AG04450 (cell line): ENCODE measurements around the gene COL25A1. TPM values are rescaled to one million over a fixed set of nuclear protein-coding genes. Genes with fewer than 3 reads are reported as not detected.

ENCODE experiments used
- CTCF ChIA-PET: fragments of 300-600, 350-600 bp; formaldehyde crosslinking; extraction: SDS; loops from one replicate; lab custom pipeline; 2022; ENCODE audit warnings: antibody characterized with exemption, inconsistent platforms; lab: Charles Lee
- POLR2A ChIA-PET: fragments of 350-600 bp; formaldehyde crosslinking; extraction: SDS; loops from one replicate; lab custom pipeline; 2021; ENCODE audit warnings: antibody characterized with exemption, inconsistent platforms; lab: Yijun Ruan, JAX
- DNase-seq: peaks from one replicate; pipeline ENCODE4 v3.0.0-alpha.2; 2011; ENCODE audit warnings: low read depth, low spot score
- H3K27ac ChIP-seq: one replicate; pipeline ENCODE4 v1.5.1; 2012; ENCODE audit warnings: low read depth, low read length, control low read depth
- H3K27me3 ChIP-seq: one replicate; pipeline ENCODE4 v1.6.0; 2012; ENCODE audit warnings: low read length; ENCODE audit not compliant: control insufficient read depth, insufficient read depth
- H3K4me3 ChIP-seq: 2 replicates; pipeline ENCODE4 v1.5.1; 2011; ENCODE audit warnings: mild to moderate bottlenecking, low read depth, low read length, control low read depth
- H3K9me3 ChIP-seq: 2 replicates; pipeline ENCODE4 v1.5.1; 2012; ENCODE audit warnings: low read length; ENCODE audit not compliant: control insufficient read depth, insufficient read depth
- CTCF ChIP-seq: IDR thresholded peaks from 2 replicates; pipeline ENCODE4 v1.5.1; 2011; ENCODE audit warnings: low read depth, low read length, control low read depth, inconsistent platforms
- polyA plus RNA-seq: library from polyadenylated mRNA; depleted of rRNA; stranded (reverse); fragments of >200 nt; gene quantifications from 2 replicates; pipeline ENCODE4 v1.2.3, GENCODE V29; 2011

COL25A1 gene
- polyA plus RNA-seq, 1 experiment = not detected

GRCh38 chr4:108906866-108907367 is 395.5 kb downstream of the COL25A1 start:
- POLR2A ChIA-PET = no interaction called here
- H3K9me3 ChIP-seq = no peaks in the 10 kb centered on the region

GRCh38 chr4:108906006-108906405 is 396.5 kb downstream of the COL25A1 start:
- CTCF ChIA-PET = no interaction called here
- no peak for TF ChIP-seq CTCF
- DNase-seq = no peak
- no peak overlapping the region for H3K27ac ChIP-seq
- POLR2A ChIA-PET = no interaction called here
- H3K4me3 ChIP-seq = no peak overlapping the region
- H3K27me3 ChIP-seq = no peaks in the 10 kb centered on the region
- no peaks in the 10 kb centered on the region for H3K9me3 ChIP-seq

More at GRCh38 chr4:108906866-108907367, 395.5 kb downstream of the COL25A1 start:
- TF ChIP-seq CTCF = no peak
- CTCF ChIA-PET = interaction anchor here (0.6 kb wide), 1 partner anchor 52 kb away, joined by 3 read pairs; no protein-coding TSS in a partner anchor
- no peak for DNase-seq
- H3K27me3 ChIP-seq = no peaks in the 10 kb centered on the region
- H3K27ac ChIP-seq = no peak overlapping the region
- H3K4me3 ChIP-seq = no peak overlapping the region

- ChIA-PET CTCF (interaction anchor here (1.5 kb wide), 1 partner anchor 22 kb away, joined by 3 read pairs; no protein-coding TSS in a partner anchor), POLR2A (no interaction called here)
- H3K9me3 ChIP-seq = no peaks in the 10 kb centered on the region
- H3K27me3 ChIP-seq = no peaks in the 10 kb centered on the region
- no peak overlapping the region for H3K4me3 ChIP-seq
- TF ChIP-seq CTCF = no peak
- no peak for DNase-seq
- H3K27ac ChIP-seq = no peak overlapping the region
Observed at GRCh38 chr4:108903464-108904221, 398.8 kb downstream of the COL25A1 start.

- Histone ChIP-seq H3K9me3 (no peaks in the 10 kb centered on the region), H3K4me3 (no peak overlapping the region), H3K27me3 (no peaks in the 10 kb centered on the region), H3K27ac (no peak overlapping the region)
- DNase-seq = no peak
- no peak for TF ChIP-seq CTCF
- ChIA-PET CTCF (interaction anchor here (1.5 kb wide), 1 partner anchor 22 kb away, joined by 3 read pairs; no protein-coding TSS in a partner anchor), POLR2A (no interaction called here)
Observed at GRCh38 chr4:108902769-108903168, 399.7 kb downstream of the COL25A1 start.

- no peak for DNase-seq
- H3K27ac ChIP-seq = no peak overlapping the region
- ChIA-PET CTCF (interaction anchor here (1.2 kb wide), 1 partner anchor 67 kb away, joined by 3 read pairs; no protein-coding TSS in a partner anchor), POLR2A (no interaction called here)
- H3K9me3 ChIP-seq = no peaks in the 10 kb centered on the region
- H3K4me3 ChIP-seq = no peak overlapping the region
- H3K27me3 ChIP-seq = no peaks in the 10 kb centered on the region
- TF ChIP-seq CTCF = no peak
Observed at GRCh38 chr4:108901291-108901690, 401.2 kb downstream of the COL25A1 start.
